Stimulated activated CD4-positive, alpha-beta T cell treated with anti-CD3 and anti-CD28 coated beads, Interleukin-15, amount 100 ng/mL, for 1 hour (primary cell): ENCODE measurements around the gene GNG12.

Source experiments
- DNase-seq, 2 donors: peaks; one replicate each; pipeline ENCODE4 v3.0.0-alpha.2; 2020; ENCODE audit warnings: low read depth in 1 of 2, low spot score in 1 of 2

GNG12 gene

GRCh38 chr1:67815303-67816094 is 17.8 kb downstream of the GNG12 start:
- DNase-seq, result no peak

DNA sequence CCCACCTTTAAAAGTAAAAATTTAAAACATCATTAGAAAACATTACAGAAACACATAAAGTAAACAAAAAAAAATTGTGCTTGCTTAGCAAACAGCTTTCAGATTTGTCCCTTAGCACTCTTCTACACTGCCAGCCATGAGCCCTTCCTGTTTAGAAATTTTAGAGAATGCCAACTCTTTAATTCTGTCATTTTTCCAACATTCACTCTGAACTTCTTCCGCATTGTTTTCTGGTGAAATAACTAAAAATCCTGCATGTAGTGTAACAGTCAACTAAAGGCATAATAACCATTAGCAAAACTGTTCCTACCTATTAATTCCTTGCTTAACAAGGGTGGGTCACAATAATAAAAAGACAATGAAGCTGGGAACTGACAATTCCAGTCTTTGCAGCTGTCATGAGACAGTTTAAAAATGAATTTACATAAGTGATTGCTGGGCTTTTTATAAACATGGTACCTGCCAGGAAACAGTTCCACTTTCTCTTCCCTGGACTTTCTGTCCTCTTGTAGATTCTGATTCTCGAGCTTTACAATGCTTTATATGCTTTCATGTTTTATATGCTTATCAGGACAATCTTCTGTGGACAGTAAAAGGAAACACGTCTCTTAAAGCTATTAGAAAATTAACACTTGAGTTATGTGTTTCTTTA is 19.0 kb downstream of the GNG12 start:
- no peak for DNase-seq

DNA sequence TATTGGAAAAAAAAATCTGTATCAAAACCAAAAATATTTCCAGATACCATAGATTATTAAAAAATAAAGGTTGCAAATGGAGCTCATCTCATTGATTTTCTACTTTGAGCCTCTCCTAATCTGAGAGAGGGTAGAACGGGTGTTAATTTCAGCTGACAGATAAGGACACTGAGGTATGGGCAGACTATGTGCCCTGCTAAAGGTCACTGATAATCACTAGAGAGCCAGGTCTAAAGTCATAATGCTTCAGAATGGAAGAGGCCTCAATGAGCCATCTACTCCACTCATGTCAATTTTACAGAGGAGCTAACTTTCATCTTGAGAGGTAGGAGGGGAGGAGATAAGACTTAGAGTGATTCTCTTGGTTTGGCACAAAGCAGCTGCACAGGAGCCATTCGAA is 21.0 kb downstream of the GNG12 start:
- no peak for DNase-seq

- no peak for DNase-seq
Observed at GRCh38 chr1:67811781-67812180, 21.5 kb downstream of the GNG12 start.

DNA sequence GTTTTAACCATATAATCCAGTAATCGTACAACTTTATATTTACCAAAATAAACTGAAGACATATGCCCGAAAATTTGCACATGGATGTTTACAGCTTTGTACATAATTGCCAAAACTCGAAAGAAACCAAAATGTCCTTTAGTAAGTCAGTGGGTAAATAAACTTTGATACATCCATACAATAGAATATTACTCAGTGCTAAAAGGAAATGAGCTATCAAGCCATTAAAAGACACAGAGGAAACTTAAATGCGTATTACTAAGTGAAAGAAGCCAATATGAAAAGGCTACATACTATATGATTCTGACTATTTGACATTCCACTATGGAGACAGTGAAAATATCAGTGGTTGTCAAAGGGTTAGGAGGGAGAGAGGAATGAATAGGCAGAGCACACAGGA is 23.4 kb downstream of the GNG12 start:
- no peak for DNase-seq

DNA sequence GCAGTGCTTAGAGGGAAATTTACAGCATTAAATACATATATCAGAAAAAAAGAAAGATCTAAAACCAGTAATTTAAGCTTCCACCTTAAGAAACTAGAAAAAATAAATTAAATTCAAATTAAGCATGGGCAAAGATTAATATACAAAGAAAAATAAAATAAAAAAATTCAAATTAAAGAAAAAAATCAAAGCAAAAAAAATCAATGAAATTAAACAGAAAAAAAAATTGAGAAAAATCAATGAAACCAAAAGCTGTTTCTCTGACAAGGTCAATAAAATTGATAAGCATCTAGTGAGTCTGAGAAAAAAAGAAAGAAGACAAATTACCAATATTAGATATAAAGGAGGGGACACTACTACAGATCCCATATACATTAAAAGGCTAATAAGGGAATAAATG is 26.0 kb downstream of the GNG12 start:
- DNase-seq, result no peak

DNA sequence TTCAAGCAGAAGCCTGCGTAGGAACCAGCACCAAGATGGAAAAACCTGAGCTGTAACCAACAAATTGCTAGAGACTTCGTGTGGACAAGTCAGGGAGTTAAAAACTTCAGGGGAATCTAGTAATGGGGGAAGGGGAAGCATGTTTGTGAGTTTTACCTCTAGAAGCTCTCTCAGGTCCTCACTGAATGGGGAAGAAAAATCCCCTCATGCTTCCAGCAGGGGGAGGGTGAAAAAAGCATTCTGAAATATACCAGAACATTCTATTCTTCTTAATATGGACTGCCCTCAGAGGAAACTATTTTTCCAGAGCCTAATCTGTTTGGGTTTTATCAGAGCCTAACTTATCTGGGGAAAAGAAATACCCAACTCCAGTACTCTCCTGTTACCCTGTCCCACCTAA is 28.6 kb downstream of the GNG12 start:
- DNase-seq, result no peak

DNA sequence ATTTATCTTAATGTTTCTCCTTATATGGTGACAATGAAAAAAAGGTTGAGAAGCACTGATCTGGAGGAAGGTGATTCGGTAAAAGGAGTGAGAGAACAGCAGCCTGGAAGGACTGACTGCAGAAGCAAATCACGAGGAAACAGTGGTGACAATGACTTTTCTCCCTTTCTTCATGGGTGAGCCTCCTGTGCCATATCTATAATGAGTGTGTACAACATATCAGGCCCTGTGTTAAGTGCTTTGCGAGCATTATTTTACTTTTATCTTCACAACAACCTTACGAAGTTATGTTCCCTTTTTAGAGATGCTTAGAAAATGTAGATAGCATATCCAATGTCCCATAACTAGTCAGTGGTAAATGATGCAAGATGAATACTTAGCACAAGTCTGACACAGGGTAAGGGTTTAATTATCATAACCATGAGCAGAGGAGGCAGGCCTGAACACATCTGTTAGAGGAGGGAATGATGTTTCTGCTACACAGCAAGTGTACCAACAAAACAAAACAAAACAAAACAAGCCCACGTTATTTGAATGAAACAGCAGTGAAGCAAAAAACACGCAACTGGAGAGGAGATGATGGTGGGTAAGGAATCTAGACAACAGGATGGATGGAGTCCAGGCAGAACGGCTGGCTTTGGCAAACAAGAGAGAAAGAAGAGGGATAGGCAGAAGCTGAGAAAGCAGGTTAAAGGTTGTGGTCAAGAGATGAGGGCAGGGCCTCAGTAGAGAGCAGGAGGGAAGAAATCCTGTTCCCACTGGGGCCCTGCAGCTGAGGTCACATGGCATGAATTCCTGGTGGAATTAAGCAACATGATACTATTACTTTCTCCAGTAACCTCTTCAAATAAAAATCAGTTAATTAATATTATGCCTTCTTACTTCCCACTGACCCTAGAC is 29.6 kb downstream of the GNG12 start:
- no peak for DNase-seq

- DNase-seq, result no peak
Observed at GRCh38 chr1:67802565-67802964, 30.7 kb downstream of the GNG12 start.

DNA sequence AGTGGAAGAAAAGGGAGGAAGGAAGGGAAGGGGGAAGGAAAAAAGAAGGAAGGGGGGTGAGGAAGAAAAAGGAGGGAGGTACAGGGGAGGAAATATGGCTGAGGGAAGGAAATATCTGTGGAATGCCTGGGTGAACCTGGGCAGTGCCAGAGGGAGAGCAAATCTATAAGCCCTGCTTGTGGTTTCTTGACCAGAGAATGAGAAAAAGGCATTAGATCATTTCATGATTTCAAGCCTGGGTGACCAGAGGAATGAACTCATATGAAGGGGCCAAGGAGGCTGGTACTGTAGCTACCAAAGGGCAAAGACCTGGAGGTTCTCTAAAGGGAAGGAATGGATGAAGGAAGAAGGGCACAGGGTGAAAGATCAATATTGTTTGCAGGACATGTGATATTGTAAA is 31.4 kb downstream of the GNG12 start:
- no peak for DNase-seq

DNA sequence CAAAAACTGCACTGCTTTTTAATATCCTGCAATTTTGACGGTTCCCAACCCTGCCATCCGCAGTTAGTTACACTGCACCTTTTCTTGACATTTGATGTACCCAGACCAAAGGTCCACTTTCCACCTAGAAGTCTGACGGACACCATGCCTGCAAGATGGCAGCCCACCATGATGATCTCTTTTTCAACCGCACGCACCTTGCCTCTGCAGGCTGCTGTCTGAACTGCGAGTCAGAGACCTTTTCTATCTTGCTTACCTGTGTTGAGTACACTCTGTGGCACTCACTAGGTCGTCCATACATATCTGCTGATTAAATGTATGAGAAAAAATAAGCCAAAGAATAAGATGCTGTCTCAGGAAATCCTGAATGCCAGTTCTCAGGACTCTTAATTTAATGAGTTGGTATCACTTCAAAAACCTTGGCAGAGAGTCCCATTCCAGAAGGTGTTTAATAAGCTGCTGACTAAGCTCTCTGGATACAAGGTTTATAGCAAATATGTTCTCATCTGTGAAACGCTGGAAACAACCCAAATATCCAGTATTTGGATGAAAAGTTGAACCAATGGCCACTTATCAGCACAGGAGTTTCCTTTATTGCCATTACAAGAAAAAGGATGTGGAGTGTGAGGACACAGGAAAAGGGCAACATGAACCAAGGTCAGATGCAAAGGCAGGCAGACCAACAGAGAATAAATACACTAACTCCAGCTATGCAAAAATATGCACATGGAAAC is 37.9 kb downstream of the GNG12 start:
- DNase-seq, result no peak

GRCh38 chr1:67793562-67793961 is 39.7 kb downstream of the GNG12 start:
- no peak for DNase-seq

- no peak for DNase-seq
Observed at GRCh38 chr1:67792741-67793458, 40.4 kb downstream of the GNG12 start.

DNA sequence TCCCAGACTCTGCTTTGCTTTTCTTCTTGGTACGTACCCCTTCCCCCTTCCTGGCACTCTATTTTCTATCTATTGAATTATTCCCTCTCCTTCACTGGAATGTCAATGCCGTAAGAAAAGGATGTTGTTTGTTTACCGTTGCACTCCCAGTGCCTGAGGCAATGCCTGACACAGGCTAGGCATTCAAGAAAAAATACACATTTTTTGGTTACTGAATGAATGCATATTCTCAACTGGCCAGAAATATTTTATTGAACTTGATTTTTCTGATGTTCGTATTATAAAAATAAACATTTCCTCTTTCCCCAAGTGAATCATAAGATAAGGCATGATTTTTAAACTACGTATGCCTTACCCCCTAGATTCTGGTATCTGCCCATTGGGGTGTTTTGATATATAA is 41.2 kb downstream of the GNG12 start:
- no peak for DNase-seq

DNA sequence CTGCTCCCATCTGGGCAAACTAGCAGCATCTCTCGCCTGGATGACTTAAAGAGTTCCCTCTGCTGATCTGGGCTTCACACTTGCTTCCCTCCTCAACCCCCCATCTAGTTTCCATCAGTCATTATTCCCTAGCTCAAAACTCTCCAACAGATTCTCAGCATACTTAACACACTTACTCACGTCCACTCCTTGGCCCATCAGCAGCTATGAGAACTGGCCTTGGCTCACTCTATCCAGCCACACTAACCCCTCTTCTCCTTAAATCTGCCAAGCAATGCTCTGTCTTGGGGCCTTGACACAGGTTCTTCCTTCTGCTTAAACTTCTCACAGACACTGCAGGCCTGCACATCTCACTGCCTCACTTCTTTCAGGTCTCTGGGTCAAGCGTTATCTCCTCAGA is 41.6 kb downstream of the GNG12 start:
- DNase-seq, result no peak

GRCh38 chr1:67791261-67791660 is 42.0 kb downstream of the GNG12 start:
- no peak for DNase-seq

GRCh38 chr1:67790201-67790692 is 43.0 kb downstream of the GNG12 start:
- DNase-seq, result no peak

DNA sequence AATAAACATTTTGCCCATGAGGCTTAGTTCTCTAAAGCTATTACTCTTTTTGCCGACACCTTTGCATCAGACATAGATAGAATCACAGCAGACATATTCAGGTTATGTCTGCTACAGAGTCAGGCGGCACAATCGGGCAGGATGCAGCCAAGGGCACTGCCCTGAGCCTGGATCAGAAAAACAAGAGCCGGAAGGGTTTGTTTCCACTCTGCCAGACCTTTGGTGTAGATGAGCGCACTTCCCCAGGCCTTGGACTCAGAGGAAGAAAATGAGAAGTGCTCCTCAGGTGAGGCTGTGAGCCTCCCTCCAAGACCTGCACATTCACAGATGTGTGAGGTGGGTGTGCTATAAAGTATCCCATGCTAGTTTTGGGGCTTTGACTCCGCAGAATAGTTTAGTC is 43.7 kb downstream of the GNG12 start:
- DNase-seq, result no peak

GRCh38 chr1:67788904-67789303 is 44.4 kb downstream of the GNG12 start:
- DNase-seq, result no peak

- no peak for DNase-seq
Observed at GRCh38 chr1:67788238-67788790, 45.0 kb downstream of the GNG12 start.
